Measurements from ENCODE around the gene UGT1A7. TPM values are rescaled to one million over a fixed set of nuclear protein-coding genes. Genes with fewer than 3 reads are reported as not detected.
"Not testable (repeated sequence)": the region's sequence is repeated elsewhere in the genome, so short reads cannot be mapped to it uniquely, and the experiment has no call there.

Gene UGT1A7
- total RNA-seq, 2 experiments from 2014 or later = not detected

DNA sequence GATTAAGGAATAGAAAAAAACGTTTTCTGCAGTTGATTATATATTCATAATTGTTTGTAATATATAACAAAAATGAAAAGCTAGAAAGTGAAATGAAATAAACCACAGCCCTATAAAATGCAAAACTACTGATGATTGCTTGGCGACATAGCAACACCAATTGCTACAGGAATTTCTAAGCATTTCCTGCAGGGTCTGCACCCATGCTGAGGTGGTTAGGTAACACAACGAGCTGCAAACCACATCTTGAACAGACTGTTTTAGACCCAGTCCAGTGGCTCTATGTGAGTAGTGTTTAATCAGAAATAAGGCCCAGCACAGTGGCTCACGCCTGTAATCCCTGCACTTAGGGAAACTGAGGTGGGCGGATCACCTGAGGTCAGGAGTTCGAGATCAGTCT is 27.2 kb upstream of the UGT1A7 start:
- no peaks in the 10 kb centered on the region for H3K9me3 ChIP-seq (ENCODE audit: control insufficient read depth in 1 of 2, insufficient read depth in 1 of 2, low read length in 2 of 2)
- H3K27me3 Mint-ChIP-seq = peaks cover 40% of the 10 kb centered on the region

DNA sequence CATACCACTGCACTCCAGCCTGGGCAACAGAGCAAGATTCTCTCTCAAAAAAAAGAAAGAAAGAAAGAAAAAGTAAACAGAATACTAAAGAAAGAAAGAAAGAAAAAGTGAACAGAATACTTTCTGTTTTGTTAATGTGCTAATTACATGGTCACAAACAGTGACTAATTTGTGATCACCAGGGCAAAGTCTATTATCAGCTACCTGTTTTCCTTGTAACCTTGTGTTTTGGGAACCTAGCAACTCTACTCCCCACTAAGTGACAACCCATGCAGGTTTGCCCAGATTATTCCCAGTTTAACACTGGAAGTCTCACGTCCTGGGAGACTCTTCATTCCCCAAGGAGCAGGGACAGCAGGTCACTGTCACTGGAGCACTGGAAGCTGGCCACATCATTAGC is 26.7 kb upstream of the UGT1A7 start:
- ATAC-seq (ENCODE audit: poor library complexity) (no peak), DNase-seq (no peak)
- H3K27me3 ChIP-seq (ENCODE audit: control insufficient read depth in 1 of 2, insufficient read depth in 2 of 2, low read length in 2 of 2) = peaks cover 0 to 4% of the 10 kb centered on the region in 2 experiments
- no peaks in the 10 kb centered on the region for H3K4me1 ChIP-seq (ENCODE audit: insufficient read depth, low read length)
- no peaks in the 10 kb centered on the region for H3K36me3 Mint-ChIP-seq (ENCODE audit: low read depth)
- H3K9me3 ChIP-seq (ENCODE audit: control insufficient read depth in 1 of 2, insufficient read depth in 1 of 2, low read length in 2 of 2) = no peaks in the 10 kb centered on the region
- ChIA-PET POLR2A (no interaction called here), CTCF (no interaction called here)
- no peaks in the 10 kb centered on the region for H3K4me1 Mint-ChIP-seq (ENCODE audit: low read depth)
- intact Hi-C loops (cut with DNase I, micrococcal nuclease) = no loop called here
- H3K36me3 ChIP-seq (ENCODE audit: insufficient read depth, low read length) = no peaks in the 10 kb centered on the region
- no peak overlapping the region for H3K4me3 ChIP-seq (ENCODE audit: low read length)
- H3K27ac ChIP-seq (ENCODE audit: low read depth in 1 of 2, low read length in 2 of 2) = no peak overlapping the region
- H3K27me3 Mint-ChIP-seq = peaks cover 40% of the 10 kb centered on the region
- H3K4me3 Mint-ChIP-seq = no peak overlapping the region
- TF ChIP-seq, protein P1, sequence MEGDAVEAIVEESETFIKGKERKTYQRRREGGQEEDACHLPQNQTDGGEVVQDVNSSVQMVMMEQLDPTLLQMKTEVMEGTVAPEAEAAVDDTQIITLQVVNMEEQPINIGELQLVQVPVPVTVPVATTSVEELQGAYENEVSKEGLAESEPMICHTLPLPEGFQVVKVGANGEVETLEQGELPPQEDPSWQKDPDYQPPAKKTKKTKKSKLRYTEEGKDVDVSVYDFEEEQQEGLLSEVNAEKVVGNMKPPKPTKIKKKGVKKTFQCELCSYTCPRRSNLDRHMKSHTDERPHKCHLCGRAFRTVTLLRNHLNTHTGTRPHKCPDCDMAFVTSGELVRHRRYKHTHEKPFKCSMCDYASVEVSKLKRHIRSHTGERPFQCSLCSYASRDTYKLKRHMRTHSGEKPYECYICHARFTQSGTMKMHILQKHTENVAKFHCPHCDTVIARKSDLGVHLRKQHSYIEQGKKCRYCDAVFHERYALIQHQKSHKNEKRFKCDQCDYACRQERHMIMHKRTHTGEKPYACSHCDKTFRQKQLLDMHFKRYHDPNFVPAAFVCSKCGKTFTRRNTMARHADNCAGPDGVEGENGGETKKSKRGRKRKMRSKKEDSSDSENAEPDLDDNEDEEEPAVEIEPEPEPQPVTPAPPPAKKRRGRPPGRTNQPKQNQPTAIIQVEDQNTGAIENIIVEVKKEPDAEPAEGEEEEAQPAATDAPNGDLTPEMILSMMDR (IDR thresholded peaks at IDR 0.05) = no peak
- H3K9me3 Mint-ChIP-seq = no peaks in the 10 kb centered on the region
- H3K27ac Mint-ChIP-seq = no peak overlapping the region

More for the DNA sequence above, 27.2 kb upstream of the UGT1A7 start:
- ChIA-PET CTCF (no interaction called here), POLR2A (no interaction called here)
- Mint-ChIP-seq H3K9me3 (no peaks in the 10 kb centered on the region), H3K4me1 (ENCODE audit: low read depth) (no peaks in the 10 kb centered on the region), H3K27ac (no peak overlapping the region), H3K36me3 (ENCODE audit: low read depth) (no peaks in the 10 kb centered on the region), H3K4me3 (no peak overlapping the region)
- DNase-seq (no peak), ATAC-seq (ENCODE audit: poor library complexity) (no peak)
- Histone ChIP-seq H3K27me3 (ENCODE audit: control insufficient read depth in 1 of 2, insufficient read depth in 2 of 2, low read length in 2 of 2) (peaks cover 0 to 4% of the 10 kb centered on the region in 2 experiments), H3K27ac (ENCODE audit: low read depth in 1 of 2, low read length in 2 of 2) (no peak overlapping the region), H3K4me3 (ENCODE audit: low read length) (no peak overlapping the region), H3K36me3 (ENCODE audit: insufficient read depth, low read length) (no peaks in the 10 kb centered on the region), H3K4me1 (ENCODE audit: insufficient read depth, low read length) (no peaks in the 10 kb centered on the region)
- intact Hi-C loops (cut with DNase I, micrococcal nuclease) = no loop called here
- TF ChIP-seq, protein P1 (IDR thresholded peaks at IDR 0.05) = no peak

DNA sequence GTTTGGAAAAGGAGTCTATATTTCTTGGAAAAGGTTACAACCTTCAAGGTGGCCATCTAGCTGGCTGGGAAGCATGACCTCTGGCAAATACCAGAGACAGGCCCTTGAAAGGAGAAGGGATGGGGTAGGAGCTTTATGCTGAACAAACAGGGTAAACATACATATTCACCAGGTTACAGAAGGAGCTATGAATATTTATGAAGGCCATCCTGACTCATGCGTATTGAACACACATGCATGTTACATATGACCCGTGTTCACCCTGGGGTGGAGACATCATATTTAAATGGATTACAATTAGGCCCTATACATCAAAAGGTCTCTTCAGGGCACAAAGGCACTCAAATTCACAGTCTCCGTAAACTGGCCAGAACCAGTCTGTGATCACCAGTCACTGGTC is 25.8 kb upstream of the UGT1A7 start:
- H3K4me1 ChIP-seq (ENCODE audit: insufficient read depth, low read length); H3K4me3 Mint-ChIP-seq; H3K4me3 ChIP-seq (ENCODE audit: low read length); H3K36me3 Mint-ChIP-seq (ENCODE audit: low read depth); H3K27ac Mint-ChIP-seq; H3K27ac ChIP-seq (ENCODE audit: low read depth in 1 of 2, low read length in 2 of 2); H3K4me1 Mint-ChIP-seq (ENCODE audit: low read depth); H3K9me3 ChIP-seq (ENCODE audit: control insufficient read depth in 1 of 2, insufficient read depth in 1 of 2, low read length in 2 of 2); H3K36me3 ChIP-seq (ENCODE audit: insufficient read depth, low read length); intact Hi-C loops (cut with DNase I, micrococcal nuclease); DNase-seq; H3K27me3 ChIP-seq (ENCODE audit: control insufficient read depth in 1 of 2, insufficient read depth in 2 of 2, low read length in 2 of 2); POLR2A ChIA-PET; ATAC-seq (ENCODE audit: poor library complexity); H3K9me3 Mint-ChIP-seq; CTCF ChIA-PET: not testable (repeated sequence)
- peaks cover 32% of the 10 kb centered on the region for H3K27me3 Mint-ChIP-seq

DNA sequence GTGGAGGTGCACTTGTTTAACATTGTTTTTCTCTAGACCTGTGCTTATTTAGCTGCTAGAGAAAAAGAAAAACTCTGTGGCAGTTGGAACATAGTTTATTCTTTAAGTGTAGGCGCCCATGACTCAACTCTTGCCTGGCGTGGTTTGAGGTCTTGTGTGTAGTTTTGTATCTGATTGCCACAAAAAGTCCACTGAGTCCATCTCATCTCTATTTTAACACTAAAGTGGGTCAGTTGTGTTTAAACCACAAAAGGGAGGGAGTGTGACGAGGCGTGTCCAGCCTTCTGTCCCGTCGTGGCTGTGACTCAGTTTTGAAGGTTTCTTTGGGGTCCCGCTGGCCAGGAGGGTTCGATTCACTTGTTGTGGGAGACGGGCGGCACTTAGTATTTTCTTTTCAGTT is 25.3 kb upstream of the UGT1A7 start:
- Histone ChIP-seq H3K9me3 (ENCODE audit: control insufficient read depth in 1 of 2, insufficient read depth in 1 of 2, low read length in 2 of 2) (no peaks in the 10 kb centered on the region), H3K27ac (ENCODE audit: low read depth in 1 of 2, low read length in 2 of 2) (no peak overlapping the region), H3K4me1 (ENCODE audit: insufficient read depth, low read length) (no peaks in the 10 kb centered on the region), H3K4me3 (ENCODE audit: low read length) (no peak overlapping the region), H3K36me3 (ENCODE audit: insufficient read depth, low read length) (no peaks in the 10 kb centered on the region), H3K27me3 (ENCODE audit: control insufficient read depth in 1 of 2, insufficient read depth in 2 of 2, low read length in 2 of 2) (peaks cover 0 to 4% of the 10 kb centered on the region in 2 experiments)
- H3K4me3 Mint-ChIP-seq = no peak overlapping the region
- no peaks in the 10 kb centered on the region for H3K4me1 Mint-ChIP-seq (ENCODE audit: low read depth)
- CTCF ChIA-PET = no interaction called here
- intact Hi-C loops (cut with DNase I, micrococcal nuclease) = no loop called here
- H3K9me3 Mint-ChIP-seq = no peaks in the 10 kb centered on the region
- ATAC-seq (ENCODE audit: poor library complexity) (no peak), DNase-seq (no peak)
- POLR2A ChIA-PET = no interaction called here
- peaks cover 29% of the 10 kb centered on the region for H3K27me3 Mint-ChIP-seq
- TF ChIP-seq, protein P1 (IDR thresholded peaks at IDR 0.05) = no peak
- H3K27ac Mint-ChIP-seq = no peak overlapping the region
- H3K36me3 Mint-ChIP-seq (ENCODE audit: low read depth) = no peaks in the 10 kb centered on the region
